ENCODE measurements around the gene CACUL1.
"Not testable (repeated sequence)": the region's sequence is repeated elsewhere in the genome, so short reads cannot be mapped to it uniquely, and the experiment has no call there.

CACUL1 gene

DNA sequence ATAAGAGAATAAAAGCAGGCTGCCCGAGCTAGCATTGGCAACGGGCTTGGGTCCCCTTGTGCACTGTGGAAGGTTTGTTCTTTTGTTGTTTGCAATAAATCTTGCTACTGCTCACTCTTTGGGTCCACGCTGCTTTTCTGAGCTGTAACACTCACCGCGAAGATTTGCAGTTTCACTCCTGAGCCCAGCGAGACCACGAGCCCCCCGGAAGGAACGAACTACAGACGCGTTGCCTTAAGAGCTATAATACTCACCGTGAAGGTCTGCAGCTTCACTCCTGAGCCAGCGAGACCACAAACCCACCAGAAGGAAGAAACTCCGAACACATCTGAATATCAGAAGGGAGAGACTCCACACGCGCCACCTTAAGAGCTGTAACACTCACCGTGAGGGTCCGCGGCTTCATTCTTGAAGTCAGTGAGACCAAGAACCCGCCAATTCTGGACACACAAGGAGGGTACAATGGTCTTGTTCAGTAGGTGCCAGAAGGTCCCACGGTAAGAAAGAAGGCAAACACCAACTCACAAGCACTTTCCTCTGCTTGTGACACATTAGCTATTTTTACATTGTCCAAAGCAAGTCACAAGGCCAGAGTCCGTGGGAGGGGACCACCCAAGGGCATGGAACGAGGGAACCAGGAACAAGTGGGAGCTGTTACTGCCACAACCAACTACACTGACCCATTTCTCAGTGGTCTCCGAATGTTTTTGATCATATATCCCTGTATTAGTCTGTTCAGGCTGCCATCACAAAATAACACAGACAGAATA is 29.2 kb upstream of the CACUL1 start:
- H3K4me1 ChIP-seq (ENCODE audit: control insufficient read depth, insufficient read depth, low read length): peaks cover 2% of the 10 kb centered on the region
- H3K36me3 ChIP-seq (ENCODE audit: control insufficient read depth, insufficient read depth, low read length, severe bottlenecking): no peaks in the 10 kb centered on the region
- H3K9me3 ChIP-seq (ENCODE audit: control insufficient read depth, low read length): peaks cover 3% of the 10 kb centered on the region
- peaks cover 29% of the 10 kb centered on the region for H3K27me3 ChIP-seq (replicated peaks; ENCODE audit: control insufficient read depth, insufficient read depth, low read length)
- H3K9ac ChIP-seq (ENCODE audit: low read length): no peak overlapping the region
- no peak for DNase-seq (ENCODE audit: low read depth)
- no peak overlapping the region for H3K4me3 ChIP-seq (ENCODE audit: low read length)

DNA sequence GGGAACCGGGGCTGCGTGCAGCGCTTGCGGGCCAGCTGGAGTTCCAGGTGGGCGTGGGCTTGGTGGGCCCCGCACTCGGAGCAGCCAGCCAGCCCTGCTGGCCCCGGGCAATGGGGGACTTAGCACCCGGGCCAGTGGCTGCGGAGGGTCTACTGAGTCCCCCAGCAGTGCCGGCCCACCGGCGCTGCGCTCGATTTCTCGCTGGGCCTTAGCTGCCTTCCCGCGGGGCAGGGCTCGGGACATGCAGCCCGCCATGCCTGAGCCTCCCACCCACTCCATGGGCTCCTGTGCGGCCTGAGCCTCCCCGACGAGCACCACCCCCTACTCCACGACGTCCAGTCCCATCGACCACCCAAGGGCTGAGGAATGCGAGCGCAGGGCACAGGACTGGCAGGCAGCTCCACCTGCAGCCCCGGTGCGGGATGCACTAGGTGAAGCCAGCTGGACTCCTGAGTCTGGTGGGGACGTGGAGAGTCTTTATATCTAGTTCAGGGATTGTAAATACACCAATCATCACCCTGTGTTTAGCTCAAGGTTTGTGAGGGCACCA is 28.2 kb upstream of the CACUL1 start:
- H3K4me3 ChIP-seq (ENCODE audit: low read length); DNase-seq (ENCODE audit: low read depth); H3K36me3 ChIP-seq (ENCODE audit: control insufficient read depth, insufficient read depth, low read length, severe bottlenecking); H3K9me3 ChIP-seq (ENCODE audit: control insufficient read depth, low read length); H3K9ac ChIP-seq (ENCODE audit: low read length); H3K4me1 ChIP-seq (ENCODE audit: control insufficient read depth, insufficient read depth, low read length): not testable (repeated sequence)
- H3K27me3 ChIP-seq (replicated peaks; ENCODE audit: control insufficient read depth, insufficient read depth, low read length): peaks cover 29% of the 10 kb centered on the region

DNA sequence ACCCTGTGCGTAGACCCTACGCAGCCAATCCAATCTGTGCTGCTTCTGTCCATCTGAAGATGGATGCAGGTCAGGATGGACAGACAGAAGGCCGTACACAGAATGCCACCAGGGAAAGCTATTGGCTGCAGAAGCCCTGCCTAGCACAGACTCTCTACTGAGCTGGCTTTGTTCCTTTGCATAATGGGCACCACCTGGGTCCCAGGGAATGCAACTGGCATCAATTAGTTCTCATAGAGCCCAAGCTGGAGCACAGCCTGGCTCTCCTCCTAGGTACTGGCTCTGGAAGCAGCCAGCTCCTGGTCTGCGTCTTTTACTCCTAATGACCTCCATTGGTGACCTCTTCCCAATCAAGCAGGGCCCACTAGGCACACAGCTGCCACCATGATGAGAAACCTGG is 26.8 kb upstream of the CACUL1 start:
- DNase-seq (ENCODE audit: low read depth): no peak
- no peak overlapping the region for H3K9ac ChIP-seq (ENCODE audit: low read length)
- H3K9me3 ChIP-seq (ENCODE audit: control insufficient read depth, low read length): peaks cover 11% of the 10 kb centered on the region
- H3K4me3 ChIP-seq (ENCODE audit: low read length): no peak overlapping the region
- peaks cover 19% of the 10 kb centered on the region for H3K27me3 ChIP-seq (replicated peaks; ENCODE audit: control insufficient read depth, insufficient read depth, low read length)
- H3K4me1 ChIP-seq (ENCODE audit: control insufficient read depth, insufficient read depth, low read length): peaks cover 4% of the 10 kb centered on the region
- no peaks in the 10 kb centered on the region for H3K36me3 ChIP-seq (ENCODE audit: control insufficient read depth, insufficient read depth, low read length, severe bottlenecking)

DNA sequence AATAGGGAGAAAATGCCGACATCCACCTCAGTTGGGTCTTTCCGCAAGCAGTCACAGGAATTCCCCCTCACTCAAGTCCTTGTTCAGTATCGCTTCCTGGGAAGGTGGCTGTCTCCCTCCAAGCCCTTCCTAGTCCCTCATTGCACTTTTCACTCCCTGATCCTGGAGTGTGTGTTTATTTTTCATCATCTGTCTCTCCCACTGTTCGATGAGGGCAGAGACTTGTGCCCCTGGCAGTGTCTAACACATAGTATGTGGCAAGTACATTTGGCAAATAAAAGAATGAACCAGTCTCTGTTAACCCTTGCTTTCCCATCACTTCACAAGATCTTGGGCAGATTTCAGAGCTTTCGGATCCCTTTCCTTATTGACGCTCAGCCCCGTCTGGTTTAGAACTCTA is 24.0 kb upstream of the CACUL1 start:
- Histone ChIP-seq H3K36me3 (ENCODE audit: control insufficient read depth, insufficient read depth, low read length, severe bottlenecking) (no peaks in the 10 kb centered on the region), H3K4me3 (ENCODE audit: low read length) (no peak overlapping the region), H3K9me3 (ENCODE audit: control insufficient read depth, low read length) (peaks cover 20% of the 10 kb centered on the region), H3K4me1 (ENCODE audit: control insufficient read depth, insufficient read depth, low read length) (peaks cover 4% of the 10 kb centered on the region), H3K9ac (ENCODE audit: low read length) (no peak overlapping the region), H3K27me3 (replicated peaks; ENCODE audit: control insufficient read depth, insufficient read depth, low read length) (peaks cover 17% of the 10 kb centered on the region)
- DNase-seq (ENCODE audit: low read depth): no peak

DNA sequence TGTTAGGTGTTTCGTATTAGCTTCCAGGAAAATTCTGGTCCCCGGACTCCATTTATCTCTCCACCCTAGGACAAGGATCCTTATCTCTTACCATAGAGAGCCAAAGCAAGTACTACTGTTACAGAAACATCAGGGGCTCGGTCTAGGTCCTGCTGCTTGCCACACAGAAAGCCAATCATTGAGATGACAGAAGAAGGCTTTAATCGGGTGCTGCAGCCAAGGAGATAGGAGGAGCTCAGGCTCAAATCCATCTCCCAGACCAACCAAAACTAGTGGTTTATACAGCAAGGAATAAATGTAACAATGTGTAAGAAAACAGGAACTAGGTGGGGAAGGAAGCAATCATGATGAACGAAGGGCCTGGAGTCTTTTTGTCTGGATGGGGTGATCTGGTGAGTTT is 22.2 kb upstream of the CACUL1 start:
- DNase-seq (ENCODE audit: low read depth): no peak
- peaks cover 12% of the 10 kb centered on the region for H3K27me3 ChIP-seq (replicated peaks; ENCODE audit: control insufficient read depth, insufficient read depth, low read length)
- H3K4me3 ChIP-seq (ENCODE audit: low read length): no peak overlapping the region
- peaks cover 20% of the 10 kb centered on the region for H3K9me3 ChIP-seq (ENCODE audit: control insufficient read depth, low read length)
- no peak overlapping the region for H3K9ac ChIP-seq (ENCODE audit: low read length)
- peaks cover 4% of the 10 kb centered on the region for H3K4me1 ChIP-seq (ENCODE audit: control insufficient read depth, insufficient read depth, low read length)
- H3K36me3 ChIP-seq (ENCODE audit: control insufficient read depth, insufficient read depth, low read length, severe bottlenecking): no peaks in the 10 kb centered on the region

DNA sequence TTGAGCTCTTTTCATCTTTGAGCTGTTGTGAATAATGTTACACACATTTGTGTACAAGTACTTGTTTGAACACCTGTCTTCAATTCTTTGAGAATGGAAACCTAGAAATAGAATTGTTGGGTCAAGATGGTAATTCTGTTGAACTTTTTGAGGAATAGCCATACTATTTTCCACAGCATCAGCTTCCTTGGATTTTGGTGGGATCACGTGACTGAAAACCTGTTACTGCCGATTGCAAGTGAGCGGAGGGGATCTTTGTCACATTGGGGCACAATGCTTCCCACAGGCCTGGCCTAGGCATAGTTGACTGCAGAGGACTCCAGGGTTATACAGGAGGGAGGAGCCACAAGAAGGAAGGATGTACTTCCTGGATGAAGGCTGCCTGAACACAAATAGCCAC is 21.3 kb upstream of the CACUL1 start:
- no peak for DNase-seq (ENCODE audit: low read depth)
- peaks cover 5% of the 10 kb centered on the region for H3K27me3 ChIP-seq (replicated peaks; ENCODE audit: control insufficient read depth, insufficient read depth, low read length)
- peaks cover 4% of the 10 kb centered on the region for H3K4me1 ChIP-seq (ENCODE audit: control insufficient read depth, insufficient read depth, low read length)
- H3K9me3 ChIP-seq (ENCODE audit: control insufficient read depth, low read length): peaks cover 20% of the 10 kb centered on the region
- no peaks in the 10 kb centered on the region for H3K36me3 ChIP-seq (ENCODE audit: control insufficient read depth, insufficient read depth, low read length, severe bottlenecking)
- no peak overlapping the region for H3K4me3 ChIP-seq (ENCODE audit: low read length)
- H3K9ac ChIP-seq (ENCODE audit: low read length): no peak overlapping the region

DNA sequence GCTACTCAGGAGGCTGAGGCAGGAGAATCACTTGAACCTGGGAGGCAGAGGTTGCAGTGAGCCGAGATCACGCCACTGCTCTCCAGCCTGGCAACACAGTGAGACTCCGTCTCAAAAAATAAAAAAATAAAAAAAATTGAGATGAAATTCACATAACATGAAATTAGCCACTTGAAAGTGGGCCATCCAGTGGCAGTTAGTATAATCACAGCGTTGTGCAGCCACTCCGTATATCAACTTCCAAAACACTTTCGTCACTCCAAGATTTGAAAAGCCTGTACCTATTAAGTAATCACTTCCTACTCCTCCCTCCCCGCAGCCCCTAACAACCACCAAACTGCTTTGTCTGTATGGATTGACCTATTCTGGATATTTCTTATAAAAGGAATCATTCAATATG is 20.7 kb upstream of the CACUL1 start:
- no peak overlapping the region for H3K4me3 ChIP-seq (ENCODE audit: low read length)
- no peak for DNase-seq (ENCODE audit: low read depth)
- H3K36me3 ChIP-seq (ENCODE audit: control insufficient read depth, insufficient read depth, low read length, severe bottlenecking): no peaks in the 10 kb centered on the region
- peaks cover 5% of the 10 kb centered on the region for H3K27me3 ChIP-seq (replicated peaks; ENCODE audit: control insufficient read depth, insufficient read depth, low read length)
- H3K9me3 ChIP-seq (ENCODE audit: control insufficient read depth, low read length): peaks cover 20% of the 10 kb centered on the region
- peaks cover 4% of the 10 kb centered on the region for H3K4me1 ChIP-seq (ENCODE audit: control insufficient read depth, insufficient read depth, low read length)
- no peak overlapping the region for H3K9ac ChIP-seq (ENCODE audit: low read length)

DNA sequence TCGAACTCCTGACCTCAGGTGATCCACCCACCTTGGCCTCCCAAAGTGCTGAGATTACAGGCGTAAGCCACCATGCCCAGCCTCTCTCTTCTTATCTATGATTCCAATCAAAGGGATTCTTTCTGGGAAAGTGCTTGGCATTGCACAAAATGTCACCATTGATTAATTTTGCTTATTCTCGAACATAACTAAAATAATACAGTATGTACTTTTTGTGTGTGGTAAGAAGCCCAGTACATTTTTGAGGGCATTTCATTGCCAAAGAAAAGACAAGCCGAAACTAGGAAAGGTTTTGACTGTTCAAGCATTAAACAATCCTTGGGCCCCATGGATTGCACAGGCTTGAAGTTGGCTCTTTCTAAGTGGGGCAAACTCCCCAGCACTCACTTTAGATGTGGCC is 18.3 kb upstream of the CACUL1 start:
- H3K9ac ChIP-seq (ENCODE audit: low read length): no peak overlapping the region
- no peak overlapping the region for H3K4me3 ChIP-seq (ENCODE audit: low read length)
- H3K9me3 ChIP-seq (ENCODE audit: control insufficient read depth, low read length): peaks cover 17% of the 10 kb centered on the region

DNA sequence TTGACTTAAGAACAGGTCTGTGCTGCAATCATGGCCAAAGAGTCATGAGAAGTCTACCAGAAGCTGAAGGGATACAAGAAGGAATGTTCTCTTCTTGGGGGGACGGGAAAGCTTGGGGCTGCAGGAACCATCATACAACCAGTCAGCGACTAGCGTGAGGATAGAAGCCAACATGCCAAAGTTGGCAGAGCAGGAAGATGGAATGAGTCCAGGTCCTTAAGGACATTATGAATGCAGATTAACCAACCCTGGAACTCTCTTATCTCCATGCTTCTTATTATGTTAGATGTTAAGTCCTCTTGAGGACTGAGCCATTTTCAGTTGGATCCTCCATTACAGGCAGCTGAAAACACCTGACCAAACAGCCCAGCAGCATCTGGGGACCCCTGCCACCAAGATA is 17.2 kb upstream of the CACUL1 start:
- peaks cover 14% of the 10 kb centered on the region for H3K9me3 ChIP-seq (ENCODE audit: control insufficient read depth, low read length)
- no peak for DNase-seq (ENCODE audit: low read depth)
- H3K36me3 ChIP-seq (ENCODE audit: control insufficient read depth, insufficient read depth, low read length, severe bottlenecking): no peaks in the 10 kb centered on the region
- H3K4me1 ChIP-seq (ENCODE audit: control insufficient read depth, insufficient read depth, low read length): no peaks in the 10 kb centered on the region
- no peak overlapping the region for H3K9ac ChIP-seq (ENCODE audit: low read length)
- H3K4me3 ChIP-seq (ENCODE audit: low read length): no peak overlapping the region
- H3K27me3 ChIP-seq (replicated peaks; ENCODE audit: control insufficient read depth, insufficient read depth, low read length): no peaks in the 10 kb centered on the region

More for the DNA sequence above, 18.3 kb upstream of the CACUL1 start:
- DNase-seq (ENCODE audit: low read depth): peak; percentile 41
- Histone ChIP-seq H3K4me1 (ENCODE audit: control insufficient read depth, insufficient read depth, low read length) (no peaks in the 10 kb centered on the region), H3K27me3 (replicated peaks; ENCODE audit: control insufficient read depth, insufficient read depth, low read length) (no peaks in the 10 kb centered on the region), H3K36me3 (ENCODE audit: control insufficient read depth, insufficient read depth, low read length, severe bottlenecking) (no peaks in the 10 kb centered on the region)

DNA sequence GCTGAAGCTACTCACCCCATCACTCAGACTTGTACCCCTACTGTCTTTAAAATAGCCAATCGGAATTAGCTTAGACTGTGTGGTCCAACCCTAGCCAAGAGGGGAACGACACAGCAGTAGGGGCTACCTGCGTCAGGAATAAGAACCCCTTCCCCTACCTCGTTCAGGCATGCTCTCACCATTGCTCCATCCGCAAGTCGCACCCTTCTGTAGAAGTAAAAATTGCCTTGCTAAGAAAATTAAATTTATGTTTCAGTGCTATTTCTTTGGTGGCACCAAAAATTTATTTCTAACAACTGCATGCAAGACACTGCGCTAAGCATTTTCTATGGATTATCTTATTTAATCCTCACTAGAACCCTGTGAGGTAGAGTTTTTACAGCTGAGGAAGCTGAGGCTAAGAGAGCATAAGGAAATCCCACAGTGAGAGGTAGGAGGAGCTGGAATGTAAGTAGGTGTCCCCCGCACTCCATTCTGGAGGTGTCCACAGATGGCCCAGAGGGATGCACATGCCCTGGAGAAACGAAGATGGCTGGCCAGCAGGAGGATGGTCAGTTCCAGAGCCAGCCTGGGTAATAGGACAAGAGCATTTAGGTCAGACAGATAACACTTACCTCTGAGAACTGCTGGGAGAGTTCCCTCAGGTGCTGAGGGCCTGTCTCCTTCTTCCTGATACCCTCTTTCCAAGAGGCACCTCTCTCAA is 15.3 kb upstream of the CACUL1 start:
- Histone ChIP-seq H3K27me3 (replicated peaks; ENCODE audit: control insufficient read depth, insufficient read depth, low read length) (no peaks in the 10 kb centered on the region), H3K9ac (ENCODE audit: low read length) (no peak overlapping the region), H3K4me3 (ENCODE audit: low read length) (no peak overlapping the region), H3K4me1 (ENCODE audit: control insufficient read depth, insufficient read depth, low read length) (no peaks in the 10 kb centered on the region), H3K9me3 (ENCODE audit: control insufficient read depth, low read length) (no peaks in the 10 kb centered on the region), H3K36me3 (ENCODE audit: control insufficient read depth, insufficient read depth, low read length, severe bottlenecking) (no peaks in the 10 kb centered on the region)
- no peak for DNase-seq (ENCODE audit: low read depth)

DNA sequence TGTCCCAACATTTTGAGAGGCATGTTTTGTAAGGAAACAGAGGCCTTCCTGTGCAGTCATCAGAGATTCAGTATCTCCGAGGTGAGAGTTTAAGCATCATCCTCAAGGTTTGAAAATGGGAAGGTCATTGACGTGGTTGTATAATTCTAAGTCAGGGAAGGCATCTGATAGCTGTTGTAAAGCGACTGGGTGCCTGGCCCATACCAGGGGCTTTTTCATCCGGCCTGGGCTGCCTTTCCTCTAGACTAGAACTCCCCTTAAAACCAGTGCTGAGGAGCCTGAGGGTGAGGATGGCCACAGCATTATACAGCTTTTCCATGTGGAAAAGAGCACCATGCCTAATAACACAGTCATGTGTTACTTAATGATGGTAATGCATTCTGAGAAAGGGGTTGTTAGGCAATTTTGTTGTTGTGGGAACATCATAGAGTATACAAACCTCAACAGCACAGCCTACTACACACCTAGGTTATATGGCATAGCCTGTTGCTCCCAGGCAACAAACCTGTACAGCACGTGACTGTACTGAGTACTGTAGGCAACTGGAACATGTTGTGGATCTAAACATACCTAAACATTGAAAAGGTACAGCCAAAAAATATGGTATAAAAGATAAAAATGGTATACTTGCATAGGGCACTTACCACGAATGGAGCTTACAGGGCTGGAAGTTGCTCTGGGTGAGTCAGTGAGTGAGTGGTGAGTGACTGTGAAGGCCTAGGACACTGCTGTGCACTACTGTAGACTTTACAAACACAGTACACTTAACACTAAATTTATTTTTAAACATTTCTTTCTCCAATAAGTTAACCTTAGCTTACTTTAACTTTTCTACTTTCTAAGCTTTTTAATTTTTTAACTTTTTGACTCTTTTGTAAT is 13.5 kb upstream of the CACUL1 start:
- Histone ChIP-seq H3K36me3 (ENCODE audit: control insufficient read depth, insufficient read depth, low read length, severe bottlenecking) (no peaks in the 10 kb centered on the region), H3K27me3 (replicated peaks; ENCODE audit: control insufficient read depth, insufficient read depth, low read length) (no peaks in the 10 kb centered on the region), H3K9me3 (ENCODE audit: control insufficient read depth, low read length) (no peaks in the 10 kb centered on the region), H3K9ac (ENCODE audit: low read length) (no peak overlapping the region), H3K4me3 (ENCODE audit: low read length) (no peak overlapping the region), H3K4me1 (ENCODE audit: control insufficient read depth, insufficient read depth, low read length) (peaks cover 13% of the 10 kb centered on the region)
- DNase-seq (ENCODE audit: low read depth): no peak

Data from adipocyte (in vitro differentiated cells).